Panc1 (cell line): ENCODE data around the gene PMAIP1.

Experiments
- POLR2AphosphoS5 ChIP-seq: IDR thresholded peaks from 2 replicates; pipeline ENCODE4 v1.6.1; 2012; ENCODE audit warnings: mild to moderate bottlenecking, low read depth, low read length, moderate library complexity
- TF ChIP-seq, protein P1 (sequence below): fragments of 450-650 bp; IDR thresholded peaks from 2 replicates; pipeline ENCODE4 v1.5.1; 2017; ENCODE audit warnings: mild to moderate bottlenecking

GRCh38 chr18:59951591-59951990 is 51.8 kb downstream of the PMAIP1 start:
- TF ChIP-seq, protein P1, sequence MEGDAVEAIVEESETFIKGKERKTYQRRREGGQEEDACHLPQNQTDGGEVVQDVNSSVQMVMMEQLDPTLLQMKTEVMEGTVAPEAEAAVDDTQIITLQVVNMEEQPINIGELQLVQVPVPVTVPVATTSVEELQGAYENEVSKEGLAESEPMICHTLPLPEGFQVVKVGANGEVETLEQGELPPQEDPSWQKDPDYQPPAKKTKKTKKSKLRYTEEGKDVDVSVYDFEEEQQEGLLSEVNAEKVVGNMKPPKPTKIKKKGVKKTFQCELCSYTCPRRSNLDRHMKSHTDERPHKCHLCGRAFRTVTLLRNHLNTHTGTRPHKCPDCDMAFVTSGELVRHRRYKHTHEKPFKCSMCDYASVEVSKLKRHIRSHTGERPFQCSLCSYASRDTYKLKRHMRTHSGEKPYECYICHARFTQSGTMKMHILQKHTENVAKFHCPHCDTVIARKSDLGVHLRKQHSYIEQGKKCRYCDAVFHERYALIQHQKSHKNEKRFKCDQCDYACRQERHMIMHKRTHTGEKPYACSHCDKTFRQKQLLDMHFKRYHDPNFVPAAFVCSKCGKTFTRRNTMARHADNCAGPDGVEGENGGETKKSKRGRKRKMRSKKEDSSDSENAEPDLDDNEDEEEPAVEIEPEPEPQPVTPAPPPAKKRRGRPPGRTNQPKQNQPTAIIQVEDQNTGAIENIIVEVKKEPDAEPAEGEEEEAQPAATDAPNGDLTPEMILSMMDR = no peak
- no peak for TF ChIP-seq POLR2AphosphoS5
